Omental fat pad (tissue), 4 donors: ENCODE data around the gene HDAC11. TPM values are rescaled to one million over a fixed set of nuclear protein-coding genes. Genes with fewer than 3 reads are reported as not detected.
"Not testable (repeated sequence)": the region's sequence is repeated elsewhere in the genome, so short reads cannot be mapped to it uniquely, and the experiment has no call there.

ENCODE experiments used
- ATAC-seq: fragments of 150-250 bp; one replicate; pipeline ENCODE4 v1.9.1; 2016; ENCODE audit warnings: mild to moderate bottlenecking, moderate library complexity; ENCODE audit not compliant: low FRiP score
- DNase-seq: peaks from one replicate; pipeline ENCODE4 v3.0.0-alpha.2; 2019; ENCODE audit warnings: low spot score
- total RNA-seq, 4 donors: library from RNA; depleted of rRNA; stranded (reverse); fragments of >200 nt; gene quantifications; one replicate each; pipeline ENCODE4 v1.1.0, GENCODE V29; 2016
- TF ChIP-seq, protein P1 (sequence below), 3 donors: fragments of 450-650 bp; IDR thresholded peaks; one replicate each; pipeline ENCODE4 v1.5.1; 2016 to 2017; ENCODE audit warnings: antibody characterized with exemption in 3 of 3, mild to moderate bottlenecking in 3 of 3, moderate library complexity in 2 of 3

The HDAC11 gene
- total RNA-seq, 4 donors from 2014 or later = 5.9 to 22.2 (median 9.3) TPM

GRCh38 chr3:13480340-13481318 lies 523 bp downstream of the HDAC11 start:
- ATAC-seq (peak; percentile 48), DNase-seq (no peak)
- TF ChIP-seq, protein P1, sequence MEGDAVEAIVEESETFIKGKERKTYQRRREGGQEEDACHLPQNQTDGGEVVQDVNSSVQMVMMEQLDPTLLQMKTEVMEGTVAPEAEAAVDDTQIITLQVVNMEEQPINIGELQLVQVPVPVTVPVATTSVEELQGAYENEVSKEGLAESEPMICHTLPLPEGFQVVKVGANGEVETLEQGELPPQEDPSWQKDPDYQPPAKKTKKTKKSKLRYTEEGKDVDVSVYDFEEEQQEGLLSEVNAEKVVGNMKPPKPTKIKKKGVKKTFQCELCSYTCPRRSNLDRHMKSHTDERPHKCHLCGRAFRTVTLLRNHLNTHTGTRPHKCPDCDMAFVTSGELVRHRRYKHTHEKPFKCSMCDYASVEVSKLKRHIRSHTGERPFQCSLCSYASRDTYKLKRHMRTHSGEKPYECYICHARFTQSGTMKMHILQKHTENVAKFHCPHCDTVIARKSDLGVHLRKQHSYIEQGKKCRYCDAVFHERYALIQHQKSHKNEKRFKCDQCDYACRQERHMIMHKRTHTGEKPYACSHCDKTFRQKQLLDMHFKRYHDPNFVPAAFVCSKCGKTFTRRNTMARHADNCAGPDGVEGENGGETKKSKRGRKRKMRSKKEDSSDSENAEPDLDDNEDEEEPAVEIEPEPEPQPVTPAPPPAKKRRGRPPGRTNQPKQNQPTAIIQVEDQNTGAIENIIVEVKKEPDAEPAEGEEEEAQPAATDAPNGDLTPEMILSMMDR (IDR thresholded peaks at IDR 0.05) = no peak

DNA sequence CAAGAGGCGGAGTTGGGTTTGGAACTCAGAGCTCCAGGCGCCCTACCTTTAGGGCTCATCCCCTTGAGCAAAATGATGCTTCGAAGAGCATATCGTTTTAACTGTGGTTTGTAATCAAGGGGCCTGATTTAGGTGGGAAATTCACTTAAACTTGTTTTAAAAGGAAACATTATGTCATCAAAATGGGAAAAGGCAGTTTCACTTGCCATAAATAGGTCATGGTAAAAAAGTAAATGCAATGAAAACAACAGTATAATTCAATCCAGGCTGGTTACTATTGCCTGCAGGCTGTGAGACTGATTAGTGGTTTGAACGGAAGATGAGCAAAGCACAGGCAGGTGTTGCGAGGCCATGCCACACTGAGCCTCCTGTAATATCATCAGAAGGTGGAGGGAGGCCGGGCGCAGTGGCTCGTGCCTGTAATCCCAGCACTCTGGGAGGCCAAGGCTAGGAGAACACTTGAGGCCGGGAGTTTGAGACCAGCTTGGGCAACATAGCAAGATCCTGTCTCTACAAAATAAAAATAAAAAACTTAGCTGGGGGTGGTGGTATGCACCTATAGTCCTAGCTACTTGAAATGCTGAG lies 2.1 kb downstream of the HDAC11 start:
- TF ChIP-seq, protein P1 (IDR thresholded peaks at IDR 0.05) = no peak
- ATAC-seq (no peak), DNase-seq (no peak)

DNA sequence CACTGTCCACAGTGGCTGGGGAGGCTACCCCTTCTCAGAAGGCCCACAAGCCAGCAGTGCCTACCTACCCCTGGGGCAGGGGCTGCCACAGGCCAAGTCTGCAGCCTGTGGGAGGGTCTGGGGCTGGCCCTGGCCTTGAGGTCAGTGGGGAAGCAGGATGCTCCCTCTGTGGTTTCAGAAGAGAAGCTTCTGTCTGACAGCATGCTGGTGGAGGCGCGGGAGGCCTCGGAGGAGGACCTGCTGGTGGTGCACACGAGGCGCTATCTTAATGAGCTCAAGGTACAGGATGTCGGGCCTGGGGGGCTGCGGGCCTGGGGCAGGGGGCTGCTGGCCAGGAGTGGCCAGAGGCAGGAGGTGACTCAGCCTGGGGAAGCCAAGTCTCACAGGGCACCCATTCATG lies 3.2 kb downstream of the HDAC11 start:
- DNase-seq = no peak
- ATAC-seq = no peak
- TF ChIP-seq, protein P1 (IDR thresholded peaks at IDR 0.05) = no peak

- no peak for DNase-seq
- ATAC-seq = no peak
- TF ChIP-seq, protein P1 (IDR thresholded peaks at IDR 0.05) = no peak
These were observed 4.0 kb downstream of the HDAC11 start for GRCh38 chr3:13483988-13484695.

- TF ChIP-seq, protein P1 (IDR thresholded peaks at IDR 0.05) = no peak
- ATAC-seq = peak; percentile 24
- DNase-seq = no peak
These were observed 4.9 kb downstream of the HDAC11 start for GRCh38 chr3:13484851-13485590.

DNA sequence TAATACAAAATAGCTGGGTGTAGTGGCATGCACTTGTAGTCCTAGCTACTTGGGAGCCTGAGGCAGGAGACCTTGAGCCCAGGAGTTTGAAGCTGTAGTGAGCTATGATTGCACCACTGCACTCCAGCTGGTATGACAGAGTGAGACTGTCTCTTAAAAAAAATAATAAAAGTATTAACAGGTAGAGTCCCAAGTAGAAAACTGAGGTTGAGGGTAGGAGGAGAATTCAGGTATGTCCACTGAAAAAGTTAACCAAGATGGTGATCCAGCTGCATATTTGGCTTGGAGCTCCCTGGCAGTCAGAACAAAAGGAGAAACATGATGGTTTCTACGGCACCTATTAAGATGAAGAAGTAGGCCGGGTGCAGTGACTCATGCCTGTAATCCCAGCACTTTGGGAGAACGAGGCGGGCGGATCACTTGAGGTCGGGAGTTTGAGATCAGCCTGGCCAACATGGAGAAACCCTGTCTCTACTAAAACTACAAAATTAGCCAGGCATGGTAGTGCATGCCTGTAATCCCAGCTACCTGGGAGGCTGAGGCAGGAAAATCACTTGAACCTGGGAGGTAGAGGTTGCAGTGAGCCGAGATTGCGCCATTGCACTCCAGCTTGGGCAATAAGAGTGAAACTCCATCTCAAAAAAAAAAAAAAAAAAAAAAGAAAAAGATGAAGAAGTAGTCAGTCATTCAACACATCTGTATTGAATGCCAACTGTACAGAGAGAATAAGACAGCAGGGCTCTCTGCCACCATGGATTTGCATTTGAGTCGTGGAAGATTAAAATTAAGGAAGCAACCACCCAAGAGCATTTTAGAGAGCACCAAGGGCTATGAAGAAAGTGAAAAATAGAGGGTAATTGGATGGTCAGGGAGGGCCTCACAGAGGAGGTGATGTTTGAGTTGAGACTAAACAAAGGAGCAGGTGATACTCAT lies 5.8 kb downstream of the HDAC11 start:
- DNase-seq, ATAC-seq: not testable (repeated sequence)
